OCI-LY1 (cell line): ENCODE data around the gene AMH.

Experiments
- CTCF ChIP-seq: fragments of 200-600 bp; sonication (generic), shearing (Covaris generic); IDR thresholded peaks from 2 replicates; pipeline ENCODE4 v1.5.1; 2017; ENCODE audit warnings: mild to moderate bottlenecking, antibody characterized with exemption, low read length, moderate library complexity, mixed read lengths
- EZH2 ChIP-seq: fragments of 200-600 bp; sonication (generic), shearing (Covaris generic); IDR thresholded peaks from 2 replicates; pipeline ENCODE4 v1.8.0; 2017; ENCODE audit warnings: borderline replicate concordance, mixed run types, mild to moderate bottlenecking, antibody characterized with exemption, low read length, moderate library complexity, mixed read lengths

DNA sequence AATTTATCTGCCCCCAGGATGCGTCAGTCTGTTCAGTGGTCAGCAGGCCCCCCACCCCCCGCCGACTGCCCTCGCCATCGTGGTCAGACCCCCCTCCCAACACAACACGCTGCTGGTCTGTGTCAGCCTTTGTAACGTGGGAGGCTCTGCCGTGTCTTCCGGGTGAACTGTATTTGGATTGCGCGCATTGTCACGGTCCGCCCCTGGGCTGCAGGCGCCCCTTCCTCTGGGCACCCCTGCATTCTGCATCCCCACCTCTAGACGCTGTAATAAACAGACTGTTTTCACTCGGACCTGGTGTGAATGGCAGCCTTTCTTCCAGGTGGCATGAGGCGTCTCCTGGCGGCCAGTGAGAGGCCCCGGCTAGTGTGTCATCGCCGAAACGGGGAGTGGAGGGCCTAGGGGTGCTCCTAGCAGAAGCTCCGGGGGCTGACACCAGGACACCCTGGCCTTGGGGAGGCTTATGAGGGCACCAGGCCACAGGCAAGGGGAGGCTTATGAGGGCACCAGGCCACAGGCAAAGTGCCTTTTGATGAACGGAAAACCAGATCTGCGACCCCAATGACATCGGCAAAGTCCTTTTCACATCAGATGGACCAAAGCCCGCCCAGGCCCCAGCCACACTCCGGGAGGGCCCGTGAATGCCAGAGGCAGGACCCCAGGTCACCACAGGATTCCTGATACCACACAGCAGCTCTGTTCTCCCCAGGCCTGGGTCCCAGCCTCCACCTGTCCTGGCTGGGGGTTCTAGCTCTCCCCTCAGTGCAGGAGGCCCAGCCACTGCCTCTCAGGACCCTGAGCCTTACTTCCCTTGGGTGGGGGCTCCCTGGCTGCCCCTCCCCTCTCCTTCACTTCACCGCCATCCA is 16.6 kb upstream of the AMH start:
- TF ChIP-seq CTCF (peak; percentile 13; the same call in 1 of the 2 replicates), EZH2 (no peak)
